Thoracic aorta (tissue), 2 donors: ENCODE results near the gene VPS4A. TPM values are rescaled to one million over a fixed set of nuclear protein-coding genes. Genes with fewer than 3 reads are reported as not detected.

Source experiments
- ATAC-seq: fragments of 150-250 bp; one replicate; pipeline ENCODE4 v1.8.0; 2017; ENCODE audit warnings: low read depth; ENCODE audit not compliant: insufficient number of reproducible peaks, low FRiP score
- DNase-seq: peaks from one replicate; pipeline ENCODE4 v3.0.0-alpha.2; 2020; ENCODE audit warnings: low spot score
- H3K27ac ChIP-seq, 2 donors: fragments of 200-600 bp; sonication (generic); 1 replicate in 1 of 2; 2 replicates in 1 of 2; pipeline ENCODE4 v1.5.1; 2016; ENCODE audit warnings: mild to moderate bottlenecking in 2 of 2, moderate library complexity in 2 of 2
- H3K27me3 ChIP-seq: fragments of 200-600 bp; sonication (generic); replicated peaks from 2 replicates; pipeline ENCODE4 v1.6.0; 2016; ENCODE audit warnings: mild to moderate bottlenecking; ENCODE audit not compliant: insufficient read depth
- H3K36me3 ChIP-seq: fragments of 200-600 bp; sonication (generic); one replicate; pipeline ENCODE4 v1.5.1; 2016
- H3K4me1 ChIP-seq, 2 donors: fragments of 200-600 bp; sonication (generic); 1 replicate in 1 of 2; 2 replicates in 1 of 2; pipeline versions ENCODE4 v1.5.1 to v1.6.0; 2016; ENCODE audit warnings: low read depth in 2 of 2, mild to moderate bottlenecking in 1 of 2; ENCODE audit not compliant: control insufficient read depth in 1 of 2
- H3K4me3 ChIP-seq: fragments of 200-600 bp; sonication (generic); 2 replicates; pipeline ENCODE4 v1.5.1; 2016; ENCODE audit warnings: mild to moderate bottlenecking
- H3K9me3 ChIP-seq: fragments of 200-600 bp; sonication (generic); 2 replicates; pipeline ENCODE4 v1.5.1; 2016
- total RNA-seq, 2 donors: library from RNA; depleted of rRNA; stranded (reverse); fragments of >200 nt; gene quantifications; one replicate each; pipeline versions ENCODE4 v1.1.0 to v1.2.3, GENCODE V29; 2016
- TF ChIP-seq, protein P1 (sequence below): fragments of 200-600 bp; sonication (generic); IDR thresholded peaks from one replicate; pipeline ENCODE4 v1.5.1; 2019; ENCODE audit warnings: antibody characterized with exemption

The VPS4A gene
- total RNA-seq, 2 donors from 2014 or later = 26.3 to 38.5 TPM

DNA sequence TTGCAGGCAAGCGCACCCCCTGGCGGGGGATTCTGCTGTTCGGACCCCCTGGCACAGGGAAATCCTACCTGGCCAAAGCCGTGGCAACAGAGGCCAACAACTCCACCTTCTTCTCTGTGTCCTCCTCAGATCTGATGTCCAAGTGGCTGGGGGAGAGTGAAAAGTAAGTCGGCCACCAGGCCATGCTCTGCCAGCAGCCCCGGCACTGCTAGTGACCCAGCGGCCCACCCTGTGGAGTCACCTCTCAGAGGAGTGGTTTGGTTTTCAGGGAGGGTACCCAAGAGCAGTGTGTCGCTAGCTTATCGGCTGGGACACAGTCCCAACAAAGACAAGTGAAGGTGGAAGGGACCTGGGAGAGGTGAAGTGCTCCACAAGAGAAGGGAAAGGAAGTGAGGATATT lies 8.2 kb downstream of the VPS4A start:
- Histone ChIP-seq H3K9me3 (no peaks in the 10 kb centered on the region), H3K36me3 (peaks cover 78% of the 10 kb centered on the region), H3K27ac (no peak overlapping the region), H3K27me3 (no peaks in the 10 kb centered on the region), H3K4me3 (no peak overlapping the region), H3K4me1 (peaks cover 0 to 6% of the 10 kb centered on the region in 2 donors)
- TF ChIP-seq, protein P1, sequence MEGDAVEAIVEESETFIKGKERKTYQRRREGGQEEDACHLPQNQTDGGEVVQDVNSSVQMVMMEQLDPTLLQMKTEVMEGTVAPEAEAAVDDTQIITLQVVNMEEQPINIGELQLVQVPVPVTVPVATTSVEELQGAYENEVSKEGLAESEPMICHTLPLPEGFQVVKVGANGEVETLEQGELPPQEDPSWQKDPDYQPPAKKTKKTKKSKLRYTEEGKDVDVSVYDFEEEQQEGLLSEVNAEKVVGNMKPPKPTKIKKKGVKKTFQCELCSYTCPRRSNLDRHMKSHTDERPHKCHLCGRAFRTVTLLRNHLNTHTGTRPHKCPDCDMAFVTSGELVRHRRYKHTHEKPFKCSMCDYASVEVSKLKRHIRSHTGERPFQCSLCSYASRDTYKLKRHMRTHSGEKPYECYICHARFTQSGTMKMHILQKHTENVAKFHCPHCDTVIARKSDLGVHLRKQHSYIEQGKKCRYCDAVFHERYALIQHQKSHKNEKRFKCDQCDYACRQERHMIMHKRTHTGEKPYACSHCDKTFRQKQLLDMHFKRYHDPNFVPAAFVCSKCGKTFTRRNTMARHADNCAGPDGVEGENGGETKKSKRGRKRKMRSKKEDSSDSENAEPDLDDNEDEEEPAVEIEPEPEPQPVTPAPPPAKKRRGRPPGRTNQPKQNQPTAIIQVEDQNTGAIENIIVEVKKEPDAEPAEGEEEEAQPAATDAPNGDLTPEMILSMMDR = no peak
- ATAC-seq = no peak
- DNase-seq = no peak

DNA sequence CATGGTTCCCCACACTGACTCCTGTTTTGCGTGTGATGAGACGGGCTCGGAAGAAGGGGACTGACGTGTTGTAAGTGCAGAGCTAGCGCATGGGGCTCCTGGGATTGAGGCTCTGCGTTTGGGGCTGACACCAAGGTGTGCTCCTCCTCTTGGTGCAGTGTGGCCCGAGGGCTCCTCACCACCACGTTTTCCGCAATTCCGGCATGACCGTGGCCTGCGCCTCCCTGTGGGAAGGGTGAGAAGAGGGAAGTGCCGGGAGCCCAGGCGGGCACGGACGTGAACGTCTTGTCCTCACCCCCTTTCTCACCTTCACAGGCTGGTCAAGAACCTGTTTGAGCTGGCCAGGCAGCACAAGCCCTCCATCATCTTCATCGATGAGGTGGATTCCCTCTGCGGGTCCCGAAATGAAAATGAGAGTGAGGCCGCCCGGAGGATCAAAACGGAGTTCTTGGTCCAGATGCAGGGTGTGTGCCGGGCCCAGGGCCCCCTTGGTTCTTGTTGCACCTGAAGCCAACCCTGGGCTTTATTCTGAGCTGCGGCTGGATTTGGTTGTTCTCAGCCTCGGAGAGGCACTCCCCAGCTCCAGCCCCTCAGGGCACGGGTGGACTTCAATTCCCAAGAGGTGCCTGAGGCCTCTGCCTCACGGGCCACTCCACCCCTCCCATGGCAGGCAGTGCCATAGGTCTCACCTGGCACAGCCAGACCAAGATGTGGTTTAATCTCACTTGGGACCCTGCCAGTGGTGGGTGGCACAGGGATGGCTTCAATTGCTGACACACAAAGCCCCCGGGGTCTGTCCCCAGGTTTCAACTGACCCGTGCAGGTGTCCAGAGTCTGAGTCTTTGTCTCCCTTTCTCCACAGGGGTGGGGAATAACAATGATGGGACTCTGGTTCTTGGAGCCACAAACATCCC lies 8.9 kb downstream of the VPS4A start:
- TF ChIP-seq, protein P1 = no peak
- ATAC-seq (no peak), DNase-seq (no peak)
- Histone ChIP-seq H3K4me3 (no peak overlapping the region), H3K4me1 (peaks cover 0 to 6% of the 10 kb centered on the region in 2 donors), H3K27me3 (no peaks in the 10 kb centered on the region), H3K9me3 (no peaks in the 10 kb centered on the region), H3K36me3 (peaks cover 85% of the 10 kb centered on the region), H3K27ac (no peak overlapping the region)

DNA sequence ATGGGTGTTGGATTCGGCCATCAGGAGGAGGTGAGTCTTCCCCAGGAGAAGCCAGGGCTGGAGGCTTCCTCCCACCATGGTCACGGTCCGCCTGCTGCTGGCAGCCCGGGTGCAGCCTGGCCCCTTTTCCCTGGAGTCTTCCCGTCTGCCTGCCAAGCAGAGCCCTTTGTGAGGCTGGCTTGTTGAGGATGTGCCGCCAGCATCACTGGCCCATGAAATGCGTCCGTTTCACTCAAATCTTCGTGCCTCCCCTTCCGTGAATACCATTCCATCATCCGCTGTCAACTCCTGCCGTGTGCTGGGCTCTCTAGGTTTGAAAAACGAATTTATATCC lies 9.6 kb downstream of the VPS4A start:
- TF ChIP-seq, protein P1 = no peak
- Histone ChIP-seq H3K4me3 (no peak overlapping the region), H3K27me3 (no peaks in the 10 kb centered on the region), H3K4me1 (peaks cover 0 to 6% of the 10 kb centered on the region in 2 donors), H3K36me3 (peaks cover 88% of the 10 kb centered on the region), H3K27ac (no peak overlapping the region), H3K9me3 (no peaks in the 10 kb centered on the region)
- ATAC-seq (no peak), DNase-seq (no peak)

DNA sequence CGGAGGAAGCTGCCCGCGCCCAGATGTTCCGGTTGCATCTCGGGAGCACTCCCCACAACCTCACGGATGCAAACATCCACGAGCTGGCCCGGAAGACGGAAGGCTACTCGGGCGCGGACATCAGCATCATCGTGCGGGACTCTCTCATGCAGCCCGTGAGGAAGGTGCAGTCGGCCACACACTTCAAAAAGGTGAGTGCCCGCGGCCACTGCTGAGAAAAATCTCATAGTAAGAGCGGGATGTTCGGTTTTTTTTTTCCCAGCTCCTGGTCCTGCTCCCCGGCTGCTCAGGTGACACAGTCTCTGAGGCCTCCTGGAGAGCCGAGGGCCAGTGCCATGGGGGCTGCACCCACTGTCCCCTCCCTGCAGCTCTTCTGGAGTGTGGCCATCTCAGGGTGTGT lies 9.9 kb downstream of the VPS4A start:
- H3K27ac ChIP-seq = no peak overlapping the region
- peaks cover 87% of the 10 kb centered on the region for H3K36me3 ChIP-seq
- DNase-seq = no peak
- H3K27me3 ChIP-seq = no peaks in the 10 kb centered on the region
- no peak overlapping the region for H3K4me3 ChIP-seq
- H3K4me1 ChIP-seq = peaks cover 0 to 8% of the 10 kb centered on the region in 2 donors
- ATAC-seq = no peak
- no peaks in the 10 kb centered on the region for H3K9me3 ChIP-seq
- TF ChIP-seq, protein P1 = no peak

DNA sequence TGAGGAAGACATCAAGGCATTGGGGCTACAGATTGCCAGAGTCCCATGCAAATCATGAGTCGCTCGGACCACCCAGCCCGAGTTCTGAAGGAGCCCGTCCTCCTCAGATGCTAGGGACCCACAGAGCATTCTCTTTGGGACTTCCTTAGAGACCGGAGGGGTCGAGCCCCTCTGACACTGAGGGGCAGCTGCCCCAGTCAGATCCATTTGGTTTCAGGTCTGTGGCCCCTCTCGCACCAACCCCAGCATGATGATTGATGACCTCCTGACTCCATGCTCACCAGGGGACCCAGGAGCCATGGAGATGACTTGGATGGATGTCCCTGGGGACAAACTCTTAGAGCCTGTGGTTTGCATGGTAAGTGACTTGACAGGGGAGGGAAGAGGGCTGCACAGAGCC lies 11.2 kb downstream of the VPS4A start:
- TF ChIP-seq, protein P1 = no peak
- no peak for DNase-seq

More for the DNA sequence above, 11.2 kb downstream of the VPS4A start:
- no peaks in the 10 kb centered on the region for H3K9me3 ChIP-seq
- H3K27me3 ChIP-seq = no peaks in the 10 kb centered on the region
- peaks cover 0 to 21% of the 10 kb centered on the region in 2 donors for H3K4me1 ChIP-seq
- ATAC-seq = no peak
- no peak overlapping the region for H3K4me3 ChIP-seq
- H3K27ac ChIP-seq = no peak overlapping the region
- peaks cover 79% of the 10 kb centered on the region for H3K36me3 ChIP-seq
